SJCRH30 (cell line): Measurements from ENCODE around the gene DCXR. TPM values are rescaled to one million over a fixed set of nuclear protein-coding genes. Genes with fewer than 3 reads are reported as not detected.

Experiments used
- DNase-seq, 2 experiments: peaks; one replicate each; pipeline ENCODE4 v3.0.0-alpha.2; 2015 to 2020
- H3K27ac ChIP-seq: fragments of 250-450 bp; sonication (Bioruptor Pico); 2 replicates; pipeline ENCODE4 v1.5.1; 2020; ENCODE audit warnings: mild to moderate bottlenecking, moderate library complexity
- H3K27me3 ChIP-seq: fragments of 250-450 bp; sonication (Bioruptor Pico); 2 replicates; pipeline ENCODE4 v1.5.1; 2020; ENCODE audit warnings: mild to moderate bottlenecking, moderate library complexity
- H3K36me3 ChIP-seq: fragments of 250-450 bp; sonication (Bioruptor Pico); 2 replicates; pipeline ENCODE4 v1.5.1; 2020; ENCODE audit warnings: mild to moderate bottlenecking, moderate library complexity
- H3K4me1 ChIP-seq: fragments of 250-450 bp; sonication (Bioruptor Pico); 2 replicates; pipeline ENCODE4 v1.5.1; 2020; ENCODE audit warnings: mild to moderate bottlenecking, moderate library complexity
- H3K4me3 ChIP-seq: fragments of 250-450 bp; sonication (Bioruptor Pico); 2 replicates; pipeline ENCODE4 v1.5.1; 2020; ENCODE audit warnings: mild to moderate bottlenecking, moderate library complexity
- H3K9me3 ChIP-seq: fragments of 250-450 bp; sonication (Bioruptor Pico); replicated peaks from 2 replicates; pipeline ENCODE4 v1.5.1; 2020; ENCODE audit warnings: mild to moderate bottlenecking, moderate library complexity
- total RNA-seq: library from RNA; depleted of rRNA; stranded (reverse); fragments of >200 nt; shearing (Covaris generic); gene quantifications from 2 replicates; pipeline ENCODE4 v1.2.3, GENCODE V29; 2014

DCXR gene
- total RNA-seq, 1 experiment from 2014 or later: 110 TPM

- DNase-seq: no peak
- H3K9me3 ChIP-seq: no peaks in the 10 kb centered on the region
- H3K36me3 ChIP-seq: peaks cover 34% of the 10 kb centered on the region
These were observed 24.8 kb upstream of the DCXR start for GRCh38 chr17:82062076-82062983.

GRCh38 chr17:82061047-82061925 is 23.8 kb upstream of the DCXR start:
- Histone ChIP-seq H3K9me3 (no peaks in the 10 kb centered on the region), H3K27me3 (no peaks in the 10 kb centered on the region), H3K27ac (no peak overlapping the region), H3K36me3 (peaks cover 45% of the 10 kb centered on the region), H3K4me3 (no peak overlapping the region), H3K4me1 (peaks cover 14% of the 10 kb centered on the region; the same call in 1 of the 2 replicates)
- DNase-seq: no peak

More at GRCh38 chr17:82062076-82062983, 24.8 kb upstream of the DCXR start:
- no peak overlapping the region for H3K27ac ChIP-seq
- H3K4me3 ChIP-seq: no peak overlapping the region
- peaks cover 14% of the 10 kb centered on the region; the same call in 1 of the 2 replicates for H3K4me1 ChIP-seq
- no peaks in the 10 kb centered on the region for H3K27me3 ChIP-seq

GRCh38 chr17:82060614-82061013 is 23.1 kb upstream of the DCXR start:
- no peaks in the 10 kb centered on the region for H3K27me3 ChIP-seq
- H3K9me3 ChIP-seq: no peaks in the 10 kb centered on the region
- H3K4me1 ChIP-seq: peaks cover 9% of the 10 kb centered on the region; the same call in 1 of the 2 replicates
- H3K36me3 ChIP-seq: peaks cover 51% of the 10 kb centered on the region
- no peak for DNase-seq
- no peak overlapping the region for H3K27ac ChIP-seq
- H3K4me3 ChIP-seq: no peak overlapping the region

- no peaks in the 10 kb centered on the region for H3K9me3 ChIP-seq
- no peaks in the 10 kb centered on the region for H3K27me3 ChIP-seq
- DNase-seq: no peak
- H3K27ac ChIP-seq: no peak overlapping the region
- peaks cover 56% of the 10 kb centered on the region for H3K36me3 ChIP-seq
- peaks cover 8% of the 10 kb centered on the region; the same call in 1 of the 2 replicates for H3K4me1 ChIP-seq
- no peak overlapping the region for H3K4me3 ChIP-seq
These were observed 22.5 kb upstream of the DCXR start for GRCh38 chr17:82060001-82060380.

GRCh38 chr17:82059272-82060000 is 21.9 kb upstream of the DCXR start:
- H3K4me3 ChIP-seq: no peak overlapping the region
- no peak for DNase-seq
- peaks cover 61% of the 10 kb centered on the region for H3K36me3 ChIP-seq
- H3K4me1 ChIP-seq: peaks cover 3% of the 10 kb centered on the region; the same call in 1 of the 2 replicates
- H3K9me3 ChIP-seq: no peaks in the 10 kb centered on the region
- H3K27ac ChIP-seq: no peak overlapping the region
- H3K27me3 ChIP-seq: no peaks in the 10 kb centered on the region

GRCh38 chr17:82058855-82059249 is 21.4 kb upstream of the DCXR start:
- H3K36me3 ChIP-seq: peaks cover 66% of the 10 kb centered on the region
- H3K4me3 ChIP-seq: no peak overlapping the region
- no peaks in the 10 kb centered on the region for H3K9me3 ChIP-seq
- H3K27ac ChIP-seq: no peak overlapping the region
- H3K4me1 ChIP-seq: 0 out of 2 replicates have a peak, but pooled peaks cover 3% of the 10 kb centered on the region
- DNase-seq: no peak
- no peaks in the 10 kb centered on the region for H3K27me3 ChIP-seq

GRCh38 chr17:82058230-82058854 is 20.8 kb upstream of the DCXR start:
- H3K9me3 ChIP-seq: no peaks in the 10 kb centered on the region
- DNase-seq: no peak
- H3K36me3 ChIP-seq: peaks cover 67% of the 10 kb centered on the region
- no peak overlapping the region for H3K27ac ChIP-seq
- no peaks in the 10 kb centered on the region for H3K27me3 ChIP-seq
- H3K4me3 ChIP-seq: no peak overlapping the region
- 0 out of 2 replicates have a peak, but pooled peaks cover 3% of the 10 kb centered on the region for H3K4me1 ChIP-seq

GRCh38 chr17:82056729-82057621 is 19.5 kb upstream of the DCXR start:
- Histone ChIP-seq H3K36me3 (peaks cover 59% of the 10 kb centered on the region), H3K4me3 (no peak overlapping the region), H3K27ac (no peak overlapping the region), H3K27me3 (no peaks in the 10 kb centered on the region), H3K9me3 (no peaks in the 10 kb centered on the region), H3K4me1 (peaks cover 8% of the 10 kb centered on the region; the same call in 1 of the 2 replicates)
- DNase-seq: no peak

- no peak overlapping the region for H3K27ac ChIP-seq
- no peaks in the 10 kb centered on the region for H3K9me3 ChIP-seq
- H3K4me1 ChIP-seq: peaks cover 8% of the 10 kb centered on the region; the same call in 1 of the 2 replicates
- H3K4me3 ChIP-seq: no peak overlapping the region
- H3K27me3 ChIP-seq: no peaks in the 10 kb centered on the region
- no peak for DNase-seq
- H3K36me3 ChIP-seq: peaks cover 55% of the 10 kb centered on the region
These were observed 18.6 kb upstream of the DCXR start for GRCh38 chr17:82055965-82056728.

GRCh38 chr17:82055023-82055964 is 17.8 kb upstream of the DCXR start:
- Histone ChIP-seq H3K4me1 (peaks cover 8% of the 10 kb centered on the region; the same call in 1 of the 2 replicates), H3K27me3 (no peaks in the 10 kb centered on the region), H3K27ac (no peak overlapping the region), H3K36me3 (peaks cover 48% of the 10 kb centered on the region), H3K4me3 (no peak overlapping the region), H3K9me3 (no peaks in the 10 kb centered on the region)
- no peak for DNase-seq

GRCh38 chr17:82054351-82055022 is 17.0 kb upstream of the DCXR start:
- Histone ChIP-seq H3K27ac (no peak overlapping the region), H3K36me3 (peaks cover 48% of the 10 kb centered on the region), H3K9me3 (no peaks in the 10 kb centered on the region), H3K27me3 (no peaks in the 10 kb centered on the region), H3K4me1 (peaks cover 4% of the 10 kb centered on the region; the same call in 1 of the 2 replicates), H3K4me3 (no peak overlapping the region)
- DNase-seq: no peak
